NT2/D1 (cell line): Measurements from ENCODE around the gene ADGRD1.

Experiments used
- DNase-seq: peaks from one replicate; pipeline ENCODE4 v3.0.0-alpha.2; 2011; ENCODE audit warnings: low read depth, low spot score
- H3K27me3 ChIP-seq: 2 replicates; pipeline ENCODE4 v1.6.0; 2011; ENCODE audit warnings: mild to moderate bottlenecking; ENCODE audit not compliant: insufficient read length, insufficient read depth
- H3K36me3 ChIP-seq: 2 replicates; pipeline ENCODE4 v1.6.1; 2011; ENCODE audit warnings: mild to moderate bottlenecking, low read length, mixed read lengths; ENCODE audit not compliant: insufficient read depth, insufficient read length
- H3K4me1 ChIP-seq: 2 replicates; pipeline ENCODE4 v1.5.1; 2011; ENCODE audit not compliant: insufficient read depth, insufficient read length
- H3K4me3 ChIP-seq: 2 replicates; pipeline ENCODE4 v1.5.1; 2011; ENCODE audit warnings: low read depth; ENCODE audit not compliant: insufficient read length
- H3K9ac ChIP-seq: 2 replicates; pipeline ENCODE4 v1.6.0; 2011; ENCODE audit warnings: low read depth; ENCODE audit not compliant: insufficient read length
- H3K9me3 ChIP-seq: 2 replicates; pipeline ENCODE4 v1.5.1; 2011; ENCODE audit warnings: mild to moderate bottlenecking, low read length; ENCODE audit not compliant: insufficient read depth
- SUZ12 ChIP-seq: IDR thresholded peaks from 2 replicates; pipeline ENCODE4 v1.6.1; 2011; ENCODE audit not compliant: insufficient read length, insufficient read depth; ENCODE audit errors: extremely low read depth
- YY1 ChIP-seq: IDR thresholded peaks from 2 replicates; pipeline ENCODE4 v1.6.1; 2011; ENCODE audit not compliant: insufficient read length, insufficient read depth
- ZNF274 ChIP-seq: IDR thresholded peaks from 2 replicates; pipeline ENCODE4 v1.6.1; 2011; ENCODE audit warnings: mild to moderate bottlenecking, low read depth, low read length

Gene ADGRD1

GRCh38 chr12:131085816-131086591, 132.3 kb downstream of the ADGRD1 start:
- no peak for DNase-seq
- Histone ChIP-seq H3K9me3 (no peaks in the 10 kb centered on the region), H3K27me3 (no peaks in the 10 kb centered on the region), H3K36me3 (no peaks in the 10 kb centered on the region), H3K4me3 (no peak overlapping the region), H3K4me1 (peaks cover 6% of the 10 kb centered on the region), H3K9ac (no peak overlapping the region)
- TF ChIP-seq ZNF274 (no peak), SUZ12 (no peak), YY1 (no peak)

- Histone ChIP-seq H3K27me3 (no peaks in the 10 kb centered on the region), H3K4me3 (no peak overlapping the region), H3K9me3 (no peaks in the 10 kb centered on the region), H3K9ac (no peak overlapping the region), H3K36me3 (no peaks in the 10 kb centered on the region), H3K4me1 (peaks cover 6% of the 10 kb centered on the region)
- TF ChIP-seq SUZ12 (no peak), YY1 (no peak), ZNF274 (no peak)
- no peak for DNase-seq
Measured at GRCh38 chr12:131087302-131087818, 133.7 kb downstream of the ADGRD1 start.

GRCh38 chr12:131087991-131088700, 134.4 kb downstream of the ADGRD1 start:
- H3K27me3 ChIP-seq, result no peaks in the 10 kb centered on the region
- no peak for DNase-seq
- no peaks in the 10 kb centered on the region for H3K9me3 ChIP-seq
- peaks cover 6% of the 10 kb centered on the region for H3K4me1 ChIP-seq
- no peak overlapping the region for H3K4me3 ChIP-seq
- no peak overlapping the region for H3K9ac ChIP-seq
- H3K36me3 ChIP-seq, result no peaks in the 10 kb centered on the region
- no peak for TF ChIP-seq ZNF274
- TF ChIP-seq YY1, result no peak
- no peak for TF ChIP-seq SUZ12

- H3K9ac ChIP-seq, result no peak overlapping the region
- no peak for DNase-seq
- H3K27me3 ChIP-seq, result no peaks in the 10 kb centered on the region
- no peak overlapping the region for H3K4me3 ChIP-seq
- peaks cover 6% of the 10 kb centered on the region for H3K4me1 ChIP-seq
- H3K36me3 ChIP-seq, result no peaks in the 10 kb centered on the region
- TF ChIP-seq YY1 (no peak), SUZ12 (no peak), ZNF274 (no peak)
- no peaks in the 10 kb centered on the region for H3K9me3 ChIP-seq
Measured at GRCh38 chr12:131088701-131089530, 135.2 kb downstream of the ADGRD1 start.

GRCh38 chr12:131089531-131090273, 136.0 kb downstream of the ADGRD1 start:
- Histone ChIP-seq H3K36me3 (no peaks in the 10 kb centered on the region), H3K9me3 (no peaks in the 10 kb centered on the region), H3K9ac (no peak overlapping the region), H3K4me3 (no peak overlapping the region), H3K4me1 (peaks cover 6% of the 10 kb centered on the region), H3K27me3 (no peaks in the 10 kb centered on the region)
- TF ChIP-seq YY1, result no peak
- no peak for TF ChIP-seq ZNF274
- no peak for TF ChIP-seq SUZ12
- no peak for DNase-seq
